ENCODE results near the gene ACOT9. TPM values are rescaled to one million over a fixed set of nuclear protein-coding genes. Genes with fewer than 3 reads are reported as not detected.
A peak's percentile ranks its signal among the peaks of the same experiment; 100 is the strongest.

ACOT9 gene
- total RNA-seq, 1 donor from 2014 or later, result 99.1 TPM

GRCh38 chrX:23783589-23784469 lies 40.8 kb upstream of the ACOT9 start:
- Mint-ChIP-seq H3K27me3 (ENCODE audit: unreplicated experiment) (no peaks in the 10 kb centered on the region), H3K36me3 (ENCODE audit: low read depth, unreplicated experiment) (peaks cover 24% of the 10 kb centered on the region), H3K27ac (ENCODE audit: unreplicated experiment) (no peak overlapping the region), H3K9me3 (ENCODE audit: unreplicated experiment) (no peaks in the 10 kb centered on the region), H3K4me1 (ENCODE audit: unreplicated experiment) (peaks cover 20% of the 10 kb centered on the region), H3K4me3 (ENCODE audit: unreplicated experiment) (peak overlapping the region; percentile 97)
- TF ChIP-seq CTCF (IDR thresholded peaks at IDR 0.05; ENCODE audit: unreplicated experiment), result no peak
- DNase-seq (ENCODE audit: low spot score), result no peak

GRCh38 chrX:23782863-23783588 lies 40.0 kb upstream of the ACOT9 start, which contains the start of gene SAT1:
TSS of gene SAT1 (plus strand) at chrX:23783173. CDS start at chrX:23783352, 179 bp downstream.
- H3K27me3 Mint-ChIP-seq (ENCODE audit: unreplicated experiment), result no peaks in the 10 kb centered on the region
- H3K9me3 Mint-ChIP-seq (ENCODE audit: unreplicated experiment), result no peaks in the 10 kb centered on the region
- peaks cover 24% of the 10 kb centered on the region for H3K36me3 Mint-ChIP-seq (ENCODE audit: low read depth, unreplicated experiment)
- peak within 1 kb of the TSS; percentile 97 for H3K4me3 Mint-ChIP-seq (ENCODE audit: unreplicated experiment)
- TF ChIP-seq CTCF (IDR thresholded peaks at IDR 0.05; ENCODE audit: unreplicated experiment), result peak; percentile 74
- H3K4me1 Mint-ChIP-seq (ENCODE audit: unreplicated experiment), result peaks cover 20% of the 10 kb centered on the region
- peak; percentile 91 for DNase-seq (ENCODE audit: low spot score)
- peak within 1 kb of the TSS; percentile 82 for H3K27ac Mint-ChIP-seq (ENCODE audit: unreplicated experiment)

- DNase-seq (ENCODE audit: low spot score), result no peak
- H3K4me1 Mint-ChIP-seq (ENCODE audit: unreplicated experiment), result peaks cover 20% of the 10 kb centered on the region
- H3K27ac Mint-ChIP-seq (ENCODE audit: unreplicated experiment), result no peak overlapping the region
- no peak overlapping the region for H3K4me3 Mint-ChIP-seq (ENCODE audit: unreplicated experiment)
- no peaks in the 10 kb centered on the region for H3K9me3 Mint-ChIP-seq (ENCODE audit: unreplicated experiment)
- peaks cover 24% of the 10 kb centered on the region for H3K36me3 Mint-ChIP-seq (ENCODE audit: low read depth, unreplicated experiment)
- TF ChIP-seq CTCF (IDR thresholded peaks at IDR 0.05; ENCODE audit: unreplicated experiment), result no peak
- H3K27me3 Mint-ChIP-seq (ENCODE audit: unreplicated experiment), result no peaks in the 10 kb centered on the region
Observed at GRCh38 chrX:23782455-23782854, 39.4 kb upstream of the ACOT9 start.

- DNase-seq (ENCODE audit: low spot score), result no peak
- Mint-ChIP-seq H3K36me3 (ENCODE audit: low read depth, unreplicated experiment) (peaks cover 4% of the 10 kb centered on the region), H3K27me3 (ENCODE audit: unreplicated experiment) (no peaks in the 10 kb centered on the region), H3K4me1 (ENCODE audit: unreplicated experiment) (peaks cover 5% of the 10 kb centered on the region), H3K9me3 (ENCODE audit: unreplicated experiment) (no peaks in the 10 kb centered on the region), H3K27ac (ENCODE audit: unreplicated experiment) (no peak overlapping the region), H3K4me3 (ENCODE audit: unreplicated experiment) (no peak overlapping the region)
- no peak for TF ChIP-seq CTCF (IDR thresholded peaks at IDR 0.05; ENCODE audit: unreplicated experiment)
Observed at GRCh38 chrX:23779025-23779424, 35.9 kb upstream of the ACOT9 start.
